D341Med (cell line): ENCODE measurements around the gene RITA1.
A peak's percentile ranks its signal among the peaks of the same experiment; 100 is the strongest.

Source experiments
- DNase-seq: peaks from one replicate; pipeline ENCODE4 v3.0.0; 2012; ENCODE audit warnings: low spot score

The RITA1 gene

DNA sequence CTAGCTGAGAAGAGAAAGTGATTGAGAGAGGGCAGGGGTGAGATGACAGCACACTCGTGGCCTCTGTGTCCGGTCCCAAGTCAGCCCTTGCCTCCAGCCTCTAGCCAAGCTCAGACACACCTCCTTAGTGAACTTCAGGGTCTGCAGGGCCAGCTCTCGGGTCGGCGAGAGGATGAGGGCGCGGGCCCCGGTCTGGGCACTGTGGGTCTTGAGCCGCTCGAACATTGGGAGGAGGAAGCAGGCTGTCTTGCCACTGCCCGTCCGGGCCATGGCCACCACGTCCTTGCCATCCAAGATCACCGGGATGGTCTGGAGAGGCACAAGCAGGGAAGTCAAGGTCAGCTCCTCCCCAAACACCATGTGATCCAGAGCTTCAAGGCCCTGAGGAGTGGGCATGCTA is 6.5 kb upstream of the RITA1 start:
- no peak for DNase-seq

DNA sequence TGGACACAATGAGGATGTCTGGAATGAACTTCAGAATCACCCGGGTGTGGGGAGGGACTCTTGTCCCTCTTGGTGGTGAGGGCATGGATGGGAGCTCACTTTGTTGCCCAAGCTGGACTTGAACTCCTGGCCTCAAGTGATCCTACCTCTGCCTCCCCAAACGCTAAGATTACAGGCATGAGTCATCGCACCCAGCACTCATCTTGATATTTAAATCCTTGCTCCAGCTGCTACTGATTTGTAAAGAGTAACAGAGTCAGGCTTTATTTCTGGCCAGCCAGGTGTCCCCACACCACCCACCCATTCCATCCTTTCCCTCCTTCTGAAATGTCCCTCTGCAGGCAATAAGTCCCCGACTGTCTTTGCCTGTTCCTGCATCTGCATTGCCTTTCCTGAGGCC is 5.2 kb upstream of the RITA1 start:
- DNase-seq: no peak

- DNase-seq: no peak
Observed at GRCh38 chr12:113181975-113182374, 3.5 kb upstream of the RITA1 start.

- no peak for DNase-seq
Observed at GRCh38 chr12:113183030-113183589, 2.4 kb upstream of the RITA1 start.

DNA sequence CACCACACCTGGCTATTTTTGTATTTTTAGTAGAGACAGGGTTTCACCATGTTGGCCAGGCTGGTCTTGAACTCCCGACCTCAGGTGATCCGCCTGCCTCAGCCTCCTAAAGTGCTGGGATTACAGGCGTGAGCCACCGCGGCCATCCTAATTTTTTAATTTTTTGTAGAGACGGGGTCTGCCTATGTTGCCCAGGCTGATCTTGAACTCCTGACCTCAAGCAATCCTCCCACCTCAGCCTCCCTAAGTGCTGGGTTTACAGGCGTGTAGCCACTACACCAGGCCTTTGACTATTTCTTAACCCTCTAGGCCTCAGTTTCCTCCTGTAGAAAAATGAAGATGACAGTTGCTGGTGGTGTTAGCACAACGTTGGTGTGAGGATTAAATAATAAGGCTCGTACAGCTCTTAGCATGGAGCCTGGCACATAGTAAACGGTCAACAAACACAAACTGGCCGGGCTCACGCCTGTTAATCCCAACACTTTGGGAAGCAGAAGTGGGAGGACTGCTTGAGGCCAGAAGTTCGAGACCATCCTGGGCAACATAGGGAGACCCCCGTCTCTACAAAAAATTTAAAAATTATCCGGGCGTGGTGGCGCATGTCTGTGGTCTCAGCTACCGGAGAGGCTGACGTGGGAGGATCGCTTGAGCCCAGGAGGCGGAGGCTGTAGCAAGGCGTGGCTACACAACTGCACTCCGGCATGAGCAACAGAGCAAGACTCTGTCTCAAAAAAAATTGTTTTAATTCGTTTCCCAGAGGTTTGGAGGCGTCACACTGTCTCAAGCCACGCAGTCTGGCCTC is 1.2 kb upstream of the RITA1 start:
- DNase-seq: no peak

GRCh38 chr12:113184900-113185179 is 681 bp upstream of the RITA1 start:
- DNase-seq: peak; percentile 95

- DNase-seq: peak; percentile 19
Observed at GRCh38 chr12:113186033-113186365, 478 bp downstream of the RITA1 start.

DNA sequence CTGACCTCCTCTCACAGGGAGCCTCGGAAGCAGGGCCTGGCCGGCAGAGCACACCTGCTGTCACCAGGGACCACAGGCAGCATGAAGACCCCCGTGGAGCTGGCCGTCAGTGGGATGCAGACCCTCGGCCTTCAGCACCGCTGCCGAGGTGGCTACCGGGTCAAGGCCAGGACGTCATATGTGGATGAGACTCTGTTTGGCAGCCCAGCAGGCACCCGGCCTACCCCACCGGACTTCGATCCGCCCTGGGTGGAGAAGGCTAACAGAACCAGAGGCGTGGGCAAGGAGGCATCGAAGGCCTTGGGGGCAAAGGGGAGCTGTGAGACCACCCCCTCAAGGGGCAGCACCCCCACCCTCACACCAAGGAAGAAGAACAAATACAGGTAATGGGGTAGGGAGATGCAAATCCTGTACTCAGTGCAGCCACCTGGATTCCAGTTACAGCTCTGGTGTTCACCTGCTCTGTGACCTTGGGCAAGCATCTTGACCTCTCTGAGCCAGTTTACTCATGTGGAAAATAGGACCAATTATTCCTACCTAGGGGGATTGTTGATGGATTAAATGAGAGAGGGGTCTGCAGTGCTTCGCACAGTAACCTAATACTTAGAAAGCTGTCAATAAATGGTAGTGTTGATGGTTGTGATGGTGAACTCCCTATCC is 1.3 kb downstream of the RITA1 start:
- DNase-seq: peak; percentile 12

- DNase-seq: no peak
Observed at GRCh38 chr12:113189361-113189760, 3.8 kb downstream of the RITA1 start.

- peak; percentile 55 for DNase-seq
Observed at GRCh38 chr12:113190761-113191160, 5.2 kb downstream of the RITA1 start.

DNA sequence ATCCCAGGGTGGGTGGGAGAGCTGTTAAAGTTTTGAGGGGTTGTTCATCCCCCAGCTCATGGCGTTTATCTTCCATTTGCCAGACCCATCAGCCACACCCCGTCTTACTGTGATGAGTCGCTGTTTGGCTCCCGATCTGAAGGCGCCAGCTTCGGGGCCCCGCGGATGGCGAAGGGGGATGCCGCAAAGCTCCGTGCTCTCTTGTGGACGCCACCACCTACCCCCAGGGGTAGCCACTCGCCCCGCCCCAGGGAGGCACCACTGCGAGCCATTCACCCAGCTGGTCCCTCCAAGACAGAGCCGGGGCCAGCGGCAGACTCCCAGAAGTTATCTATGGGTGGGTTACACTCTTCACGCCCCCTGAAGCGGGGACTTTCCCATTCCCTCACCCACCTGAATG is 5.7 kb downstream of the RITA1 start:
- DNase-seq: no peak

GRCh38 chr12:113194971-113195391 is 9.5 kb downstream of the RITA1 start:
- DNase-seq: no peak

- no peak for DNase-seq
Observed at GRCh38 chr12:113195598-113195997, 10.1 kb downstream of the RITA1 start.

DNA sequence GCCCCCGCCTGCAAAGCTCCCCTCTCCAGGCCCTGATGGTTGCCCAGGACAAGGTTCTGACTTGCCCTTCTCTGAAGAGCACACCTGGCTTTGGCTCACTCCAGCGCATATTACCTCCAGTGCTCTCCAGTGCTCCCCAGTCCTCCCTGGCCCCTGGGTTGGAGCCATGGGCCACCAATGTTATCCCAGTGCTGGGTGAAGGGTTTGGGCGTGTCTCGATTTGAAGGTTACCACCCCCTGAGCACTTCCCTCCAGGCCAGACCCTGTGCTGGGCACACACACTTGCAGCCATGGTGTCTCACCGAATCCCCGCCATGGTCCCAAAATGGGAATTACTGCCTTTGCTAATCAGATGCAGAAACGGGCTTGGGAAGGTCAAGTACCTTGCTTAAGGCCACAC is 11.1 kb downstream of the RITA1 start:
- DNase-seq: no peak

DNA sequence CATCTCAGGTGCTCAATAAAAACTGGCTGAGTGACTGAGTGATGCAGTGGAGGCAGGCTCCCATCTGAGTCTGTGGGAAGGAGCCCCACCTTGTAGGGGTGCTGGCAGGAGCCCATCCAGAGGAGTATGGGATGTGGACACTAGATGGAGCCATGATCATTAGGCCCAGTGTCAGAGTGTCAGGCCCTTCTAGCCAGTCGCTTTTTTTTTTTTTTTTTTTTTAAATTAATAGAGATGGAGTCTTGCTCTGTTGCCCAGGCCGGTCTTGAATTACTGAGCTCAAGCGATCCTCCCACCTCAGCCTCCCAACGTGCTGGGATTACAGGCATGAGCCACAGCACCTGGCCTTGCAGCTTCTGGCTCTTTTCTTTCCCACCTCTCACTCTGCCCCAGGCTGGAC is 11.5 kb downstream of the RITA1 start:
- DNase-seq: peak; percentile 84

DNA sequence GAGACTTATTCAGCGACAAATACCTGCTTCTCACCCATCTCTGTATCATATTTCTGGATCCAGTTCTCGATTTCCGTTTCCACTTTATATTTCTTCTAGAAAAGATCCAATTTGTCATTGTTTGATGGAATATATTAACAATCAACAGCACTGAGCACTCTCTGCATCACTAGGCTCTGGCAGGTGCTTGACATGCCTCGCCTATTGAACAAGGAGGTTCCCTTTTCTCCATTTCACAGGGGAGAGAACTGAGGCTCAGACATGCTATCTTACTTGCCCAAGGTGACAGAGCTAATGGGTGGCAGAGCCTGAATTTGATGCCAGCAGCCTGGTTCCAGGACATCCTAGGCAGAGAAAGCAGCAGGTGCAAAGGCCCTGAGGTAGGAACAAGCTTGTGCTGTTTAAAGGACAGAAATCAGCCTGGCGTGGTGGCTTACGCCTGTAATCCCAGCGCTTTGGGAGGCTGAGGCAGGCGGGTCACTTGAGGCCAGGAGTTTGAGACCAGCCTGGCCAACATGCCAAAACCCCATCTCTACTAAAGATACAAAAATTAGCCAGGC is 12.1 kb downstream of the RITA1 start:
- no peak for DNase-seq

GRCh38 chr12:113198296-113198695 is 12.8 kb downstream of the RITA1 start:
- DNase-seq: no peak

GRCh38 chr12:113200021-113200797 is 14.7 kb downstream of the RITA1 start:
- no peak for DNase-seq

DNA sequence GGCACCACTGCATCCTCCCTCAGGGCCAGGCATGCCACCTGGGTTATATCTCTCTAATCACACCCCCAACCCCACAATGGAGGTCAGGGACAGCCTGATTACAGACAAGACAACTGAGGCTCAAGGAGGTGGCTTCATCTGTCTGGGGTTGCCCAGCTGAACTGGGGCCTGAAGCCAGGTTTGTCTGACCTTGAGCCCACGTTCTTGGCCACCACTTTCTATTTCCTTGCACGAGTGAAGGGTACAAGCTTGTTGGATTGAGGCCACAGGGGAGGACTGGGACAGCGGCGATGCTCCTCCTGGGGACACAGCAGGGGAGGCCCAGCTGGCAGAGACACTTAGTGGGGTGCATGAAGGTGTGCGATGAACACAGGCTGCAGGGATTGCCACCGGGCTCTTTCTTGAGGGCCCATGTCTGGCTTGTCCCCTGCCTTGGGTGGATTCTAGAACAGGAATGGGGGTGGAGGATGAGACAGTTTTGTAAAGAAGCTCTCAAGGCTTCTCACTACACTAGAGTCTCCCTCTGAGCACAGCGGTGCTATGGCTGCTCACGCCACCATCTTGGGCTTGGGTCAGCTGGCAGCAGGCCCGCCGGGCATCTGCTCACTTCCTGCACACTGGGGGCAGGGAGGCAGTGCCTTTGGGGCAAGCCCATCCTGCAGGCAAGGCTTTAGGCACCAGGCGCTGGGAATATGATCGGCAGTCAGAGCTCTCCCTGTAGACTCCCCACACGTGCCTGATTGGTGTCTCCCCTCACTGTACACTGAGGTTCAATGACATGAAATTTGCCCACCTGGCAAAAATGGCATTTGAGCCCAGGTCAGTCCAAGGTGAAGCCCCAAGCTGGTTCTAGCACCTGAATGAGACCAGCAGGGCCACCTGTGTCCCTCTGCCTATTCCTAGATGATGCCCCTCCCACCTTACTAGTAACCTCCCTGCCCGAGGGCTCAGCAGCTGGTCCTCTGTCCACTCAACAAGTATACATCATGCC is 16.0 kb downstream of the RITA1 start:
- no peak for DNase-seq

- no peak for DNase-seq
Observed at GRCh38 chr12:113202300-113203075, 17.0 kb downstream of the RITA1 start.
